ENCODE results near the gene BARHL1.

BARHL1 gene

DNA sequence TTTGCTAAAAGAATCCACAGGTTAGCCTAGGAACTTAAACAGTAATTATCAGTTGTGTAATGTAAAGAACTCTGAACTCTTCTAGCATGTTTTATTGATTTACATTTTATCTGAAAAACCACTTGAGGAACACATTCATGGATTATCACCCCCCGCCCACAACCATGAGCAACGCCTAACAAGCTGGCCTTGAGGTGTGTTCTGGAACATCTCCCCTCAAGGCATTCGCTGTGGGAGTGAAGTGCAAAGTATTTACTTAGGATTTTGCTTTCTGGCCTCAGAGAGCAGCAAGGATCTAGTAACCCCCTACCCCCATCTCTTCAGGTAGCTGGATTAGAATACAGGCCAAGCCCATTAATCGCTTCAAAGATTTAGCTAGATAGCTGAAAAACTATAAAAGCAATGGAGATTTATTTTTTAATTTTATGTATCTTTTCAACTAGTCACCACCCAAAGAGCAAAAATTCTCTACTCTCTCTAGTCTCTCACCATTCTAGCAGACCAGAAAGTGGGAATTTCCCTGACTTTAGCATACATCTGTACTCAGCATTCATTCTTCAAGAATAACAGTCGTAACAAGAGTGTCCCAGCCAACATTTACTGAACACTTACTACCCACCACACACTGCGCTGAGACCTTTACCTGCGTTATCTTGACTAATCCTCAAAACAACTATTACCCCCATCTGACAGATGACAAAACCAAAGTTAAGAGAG is 50.2 kb downstream of the BARHL1 start:
- DNase-seq (ENCODE audit: extremely low spot score), result no peak
- TF ChIP-seq BHLHE40 (IDR thresholded peaks at IDR 0.05; ENCODE audit: borderline replicate concordance) (no peak), FOXK2 (IDR thresholded peaks at IDR 0.05) (no peak), NFRKB (IDR thresholded peaks at IDR 0.05) (no peak), ELF4 (IDR thresholded peaks at IDR 0.05) (no peak), L3MBTL2 (conservative IDR thresholded peaks at IDR 0.05) (no peak), LEF1 (IDR thresholded peaks at IDR 0.05; ENCODE audit: borderline replicate concordance) (no peak)
- ChIA-PET POLR2A (no interaction called here), CTCF (no interaction called here)

DNA sequence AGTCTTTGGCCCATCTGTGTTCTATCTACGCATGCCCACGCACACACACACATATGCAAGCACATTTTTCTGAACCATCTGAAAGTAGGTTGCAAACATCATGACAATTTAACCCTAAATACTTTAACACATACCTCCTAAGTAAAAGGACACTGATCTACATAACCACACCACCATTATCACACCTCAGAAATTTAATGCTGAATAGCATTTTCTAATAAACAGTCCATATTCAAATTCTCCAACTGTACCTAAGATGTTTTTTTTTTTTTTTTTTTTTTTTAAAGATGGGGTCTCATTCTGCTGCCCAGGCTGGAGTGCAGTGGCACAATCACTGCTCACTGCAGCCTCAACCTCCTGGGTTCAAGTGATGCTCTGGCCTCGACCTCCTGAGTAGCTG is 51.9 kb downstream of the BARHL1 start:
- ChIA-PET POLR2A (no interaction called here), CTCF (no interaction called here)
- TF ChIP-seq SP1 (IDR thresholded peaks at IDR 0.05) (no peak), BHLHE40 (IDR thresholded peaks at IDR 0.05; ENCODE audit: borderline replicate concordance) (no peak), TARDBP (IDR thresholded peaks at IDR 0.05) (no peak), FOXM1 (IDR thresholded peaks at IDR 0.05; ENCODE audit: borderline replicate concordance) (no peak), HDGF (IDR thresholded peaks at IDR 0.05; ENCODE audit: borderline replicate concordance) (no peak), FOXK2 (IDR thresholded peaks at IDR 0.05) (no peak), SUZ12 (IDR thresholded peaks at IDR 0.05) (no peak), FOXA1 (IDR thresholded peaks at IDR 0.05) (no peak), ELF4 (IDR thresholded peaks at IDR 0.05) (no peak), LEF1 (IDR thresholded peaks at IDR 0.05; ENCODE audit: borderline replicate concordance) (no peak), ARNT (IDR thresholded peaks at IDR 0.05) (no peak), CTBP1 (IDR thresholded peaks at IDR 0.05; ENCODE audit: borderline replicate concordance) (no peak)
- TF ChIP-seq, protein P1, sequence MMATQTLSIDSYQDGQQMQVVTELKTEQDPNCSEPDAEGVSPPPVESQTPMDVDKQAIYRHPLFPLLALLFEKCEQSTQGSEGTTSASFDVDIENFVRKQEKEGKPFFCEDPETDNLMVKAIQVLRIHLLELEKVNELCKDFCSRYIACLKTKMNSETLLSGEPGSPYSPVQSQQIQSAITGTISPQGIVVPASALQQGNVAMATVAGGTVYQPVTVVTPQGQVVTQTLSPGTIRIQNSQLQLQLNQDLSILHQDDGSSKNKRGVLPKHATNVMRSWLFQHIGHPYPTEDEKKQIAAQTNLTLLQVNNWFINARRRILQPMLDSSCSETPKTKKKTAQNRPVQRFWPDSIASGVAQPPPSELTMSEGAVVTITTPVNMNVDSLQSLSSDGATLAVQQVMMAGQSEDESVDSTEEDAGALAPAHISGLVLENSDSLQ (IDR thresholded peaks at IDR 0.05), result no peak
- DNase-seq (ENCODE audit: extremely low spot score), result no peak

DNA sequence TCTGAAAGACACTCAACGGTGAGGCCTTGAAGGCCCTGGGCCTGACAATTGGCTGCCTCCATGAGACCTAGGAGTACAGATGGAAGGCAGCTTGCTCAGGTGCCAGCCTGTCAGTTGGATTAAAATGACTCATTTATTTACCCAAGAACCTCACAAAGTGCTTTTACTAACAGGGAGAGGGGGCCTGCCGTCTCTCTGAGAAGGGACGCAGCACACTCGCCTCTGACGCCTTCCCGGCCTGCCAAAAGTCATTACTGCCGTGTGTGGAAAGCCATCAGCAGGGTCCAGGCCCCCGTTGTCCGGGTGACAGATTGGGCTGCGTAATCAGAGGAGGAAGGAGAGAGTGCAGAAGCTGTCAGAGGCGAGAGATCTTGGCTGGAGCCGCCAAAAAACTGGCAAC is 54.9 kb downstream of the BARHL1 start:
- ChIA-PET POLR2A (no interaction called here), CTCF (no interaction called here)
- DNase-seq (ENCODE audit: extremely low spot score), result no peak
- TF ChIP-seq, protein P1 (IDR thresholded peaks at IDR 0.05), result no peak
- TF ChIP-seq L3MBTL2 (conservative IDR thresholded peaks at IDR 0.05), result no peak

DNA sequence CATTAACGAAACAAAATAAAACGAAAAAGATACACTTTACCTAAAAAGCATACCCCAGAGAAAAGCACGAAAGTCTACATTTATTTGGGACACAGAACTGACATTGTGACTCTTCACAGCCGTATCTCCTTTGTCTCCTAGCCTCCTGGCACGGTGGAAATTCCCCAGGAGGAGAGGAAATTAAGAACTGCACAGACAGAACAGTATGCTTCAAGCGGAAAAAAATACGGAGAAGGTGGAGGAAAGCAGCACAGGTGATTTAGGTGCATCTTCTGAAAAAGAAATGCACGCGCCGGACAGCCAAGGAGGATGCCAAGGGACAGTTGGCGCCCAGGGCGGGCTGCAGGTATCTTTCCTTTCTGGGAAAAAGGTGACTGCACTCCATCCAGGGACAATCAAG is 55.4 kb downstream of the BARHL1 start:
- no peak for TF ChIP-seq ELF4 (IDR thresholded peaks at IDR 0.05)
- ChIA-PET CTCF (no interaction called here), POLR2A (no interaction called here)
- DNase-seq (ENCODE audit: extremely low spot score), result no peak

DNA sequence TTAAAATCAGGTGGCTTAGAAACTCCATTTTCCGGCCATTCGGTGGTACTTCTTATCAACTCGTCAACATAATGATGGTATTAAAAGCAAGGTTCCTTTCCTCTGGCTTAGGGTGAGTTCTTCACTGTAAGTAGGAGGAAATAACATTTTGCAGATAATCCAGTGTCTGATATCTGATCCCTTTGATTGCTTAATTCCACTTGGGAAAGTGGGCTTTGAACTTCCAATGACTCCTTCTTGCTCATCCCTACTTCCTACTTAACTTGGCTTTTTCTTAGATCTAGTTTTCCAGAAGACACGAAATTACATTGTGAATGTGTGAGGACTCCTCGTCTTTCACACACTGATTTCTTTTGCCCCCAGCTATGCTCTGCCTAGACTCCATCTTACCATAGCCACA is 55.8 kb downstream of the BARHL1 start:
- ChIA-PET CTCF (no interaction called here), POLR2A (no interaction called here)
- TF ChIP-seq ARNT (IDR thresholded peaks at IDR 0.05), result no peak
- TF ChIP-seq, protein P1 (IDR thresholded peaks at IDR 0.05), result no peak
- no peak for TF ChIP-seq L3MBTL2 (conservative IDR thresholded peaks at IDR 0.05)
- no peak for TF ChIP-seq TARDBP (IDR thresholded peaks at IDR 0.05)
- TF ChIP-seq ZNF384 (IDR thresholded peaks at IDR 0.05), result no peak
- no peak for TF ChIP-seq BHLHE40 (IDR thresholded peaks at IDR 0.05; ENCODE audit: borderline replicate concordance)
- TF ChIP-seq ELF4 (IDR thresholded peaks at IDR 0.05), result no peak
- TF ChIP-seq SP1 (IDR thresholded peaks at IDR 0.05), result no peak
- no peak for TF ChIP-seq FOXM1 (IDR thresholded peaks at IDR 0.05; ENCODE audit: borderline replicate concordance)
- TF ChIP-seq LEF1 (IDR thresholded peaks at IDR 0.05; ENCODE audit: borderline replicate concordance), result no peak
- no peak for TF ChIP-seq SUZ12 (IDR thresholded peaks at IDR 0.05)
- no peak for TF ChIP-seq HDGF (IDR thresholded peaks at IDR 0.05; ENCODE audit: borderline replicate concordance)
- no peak for TF ChIP-seq NFRKB (IDR thresholded peaks at IDR 0.05)
- no peak for TF ChIP-seq FOXA1 (IDR thresholded peaks at IDR 0.05)
- DNase-seq (ENCODE audit: extremely low spot score), result no peak

DNA sequence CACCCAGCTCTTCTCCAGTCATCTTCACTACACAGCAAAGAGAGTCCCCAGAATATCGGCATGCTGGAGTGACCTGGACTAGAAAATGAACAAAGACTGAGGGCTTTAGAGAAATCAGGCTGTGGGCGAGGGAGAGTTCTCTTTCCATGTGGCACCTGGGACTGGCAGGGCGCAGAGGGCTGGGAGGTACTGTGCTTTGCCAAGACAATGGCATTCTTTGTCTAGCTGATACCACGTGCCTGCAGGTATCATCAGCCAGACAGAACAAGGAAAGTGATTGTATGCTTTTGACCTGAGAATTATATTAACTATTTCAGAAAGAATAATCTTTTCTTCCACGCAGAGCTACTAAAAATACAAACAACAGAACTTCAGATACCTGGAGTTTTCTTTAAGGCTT is 56.9 kb downstream of the BARHL1 start:
- no peak for DNase-seq (ENCODE audit: extremely low spot score)
- POLR2A ChIA-PET, result no interaction called here
- TF ChIP-seq FOXA1 (IDR thresholded peaks at IDR 0.05), result no peak
- TF ChIP-seq LEF1 (IDR thresholded peaks at IDR 0.05; ENCODE audit: borderline replicate concordance), result no peak
- TF ChIP-seq FOXM1 (IDR thresholded peaks at IDR 0.05; ENCODE audit: borderline replicate concordance), result no peak
- TF ChIP-seq L3MBTL2 (conservative IDR thresholded peaks at IDR 0.05), result no peak
- no peak for TF ChIP-seq ARNT (IDR thresholded peaks at IDR 0.05)
- TF ChIP-seq ELF4 (IDR thresholded peaks at IDR 0.05), result no peak
- no peak for TF ChIP-seq ZNF384 (IDR thresholded peaks at IDR 0.05)
- TF ChIP-seq TARDBP (IDR thresholded peaks at IDR 0.05), result no peak
- TF ChIP-seq CTBP1 (IDR thresholded peaks at IDR 0.05; ENCODE audit: borderline replicate concordance), result no peak
- no peak for TF ChIP-seq SP1 (IDR thresholded peaks at IDR 0.05)
- no peak for TF ChIP-seq BHLHE40 (IDR thresholded peaks at IDR 0.05; ENCODE audit: borderline replicate concordance)
- TF ChIP-seq SUZ12 (IDR thresholded peaks at IDR 0.05), result no peak
- TF ChIP-seq FOXK2 (IDR thresholded peaks at IDR 0.05), result no peak
- TF ChIP-seq HDGF (IDR thresholded peaks at IDR 0.05; ENCODE audit: borderline replicate concordance), result no peak
- no peak for TF ChIP-seq NFRKB (IDR thresholded peaks at IDR 0.05)
- TF ChIP-seq, protein P1 (IDR thresholded peaks at IDR 0.05), result no peak
- CTCF ChIA-PET, result no interaction called here
